Urothelium cell line (cell line): ENCODE results near the gene OTUD7B.
"Not testable (repeated sequence)": the region's sequence is repeated elsewhere in the genome, so short reads cannot be mapped to it uniquely, and the experiment has no call there.

Source experiments
- DNase-seq: peaks from one replicate; pipeline ENCODE4 v3.0.0; 2011; ENCODE audit warnings: low spot score, mixed read lengths
- FAIRE-seq: peaks from 2 replicates; lab custom pipeline; 2011; peaks lifted over from hg19 to GRCh38; lab: Jason Lieb, UNC

Gene OTUD7B

GRCh38 chr1:149962039-149962647 lies 48.4 kb downstream of the OTUD7B start:
- FAIRE-seq (no peak), DNase-seq (peak; percentile 47)

GRCh38 chr1:149957548-149957947 lies 53.0 kb downstream of the OTUD7B start:
- DNase-seq, FAIRE-seq: not testable (repeated sequence)

- DNase-seq (no peak), FAIRE-seq (no peak)
Observed at GRCh38 chr1:149949911-149950310, 60.6 kb downstream of the OTUD7B start.

- no peak for DNase-seq
- no peak for FAIRE-seq
Observed at GRCh38 chr1:149945206-149945605, 65.3 kb downstream of the OTUD7B start.

GRCh38 chr1:149942885-149943284 lies 67.6 kb downstream of the OTUD7B start:
- FAIRE-seq, result no peak
- no peak for DNase-seq

- no peak for FAIRE-seq
- no peak for DNase-seq
Observed at GRCh38 chr1:149942207-149942606, 68.3 kb downstream of the OTUD7B start.

GRCh38 chr1:149940427-149940826 lies 70.1 kb downstream of the OTUD7B start:
- DNase-seq (no peak), FAIRE-seq (no peak)

GRCh38 chr1:149938668-149939003 lies 71.9 kb downstream of the OTUD7B start:
- not testable (repeated sequence) for FAIRE-seq, DNase-seq

GRCh38 chr1:149937759-149938158 lies 72.8 kb downstream of the OTUD7B start:
- FAIRE-seq (no peak), DNase-seq (no peak)

- FAIRE-seq, result no peak
- peak; percentile 76 for DNase-seq
Observed at GRCh38 chr1:149936992-149937705, 73.4 kb downstream of the OTUD7B start.

GRCh38 chr1:149936170-149936991 lies 74.1 kb downstream of the OTUD7B start, which contains the start of gene MTMR11:
TSS of gene MTMR11 (minus strand) at chr1:149936879. CDS start at chr1:149936647, 232 bp downstream.
- no peak for FAIRE-seq

GRCh38 chr1:149934356-149934755 lies 76.2 kb downstream of the OTUD7B start:
- FAIRE-seq, result no peak
- DNase-seq, result no peak

More at GRCh38 chr1:149936170-149936991, 74.1 kb downstream of the OTUD7B start, which contains the start of gene MTMR11:
- peak; percentile 69 for DNase-seq

GRCh38 chr1:149933208-149933607 lies 77.3 kb downstream of the OTUD7B start:
- FAIRE-seq (no peak), DNase-seq (no peak)

GRCh38 chr1:149932474-149932873 lies 78.1 kb downstream of the OTUD7B start:
- DNase-seq (no peak), FAIRE-seq (no peak)

GRCh38 chr1:149931212-149931790 lies 79.2 kb downstream of the OTUD7B start:
- no peak for DNase-seq
- no peak for FAIRE-seq

GRCh38 chr1:149929856-149930255 lies 80.7 kb downstream of the OTUD7B start:
- FAIRE-seq (no peak), DNase-seq (no peak)

- FAIRE-seq, result no peak
- no peak for DNase-seq
Observed at GRCh38 chr1:149928401-149928724, 82.2 kb downstream of the OTUD7B start.

GRCh38 chr1:149927563-149928400 lies 82.7 kb downstream of the OTUD7B start, which contains the start of gene SF3B4:
TSS of gene SF3B4 (minus strand) at chr1:149927803. CDS start at chr1:149927759, 44 bp downstream.
- DNase-seq (peak; percentile 94), FAIRE-seq (no peak)

GRCh38 chr1:149927056-149927562 lies 83.4 kb downstream of the OTUD7B start:
- no peak for DNase-seq
- FAIRE-seq, result peak; percentile 58

- FAIRE-seq (no peak), DNase-seq (no peak)
Observed at GRCh38 chr1:149926296-149926695, 84.2 kb downstream of the OTUD7B start.
